ENCODE data around the gene SLC6A6.

The SLC6A6 gene

DNA sequence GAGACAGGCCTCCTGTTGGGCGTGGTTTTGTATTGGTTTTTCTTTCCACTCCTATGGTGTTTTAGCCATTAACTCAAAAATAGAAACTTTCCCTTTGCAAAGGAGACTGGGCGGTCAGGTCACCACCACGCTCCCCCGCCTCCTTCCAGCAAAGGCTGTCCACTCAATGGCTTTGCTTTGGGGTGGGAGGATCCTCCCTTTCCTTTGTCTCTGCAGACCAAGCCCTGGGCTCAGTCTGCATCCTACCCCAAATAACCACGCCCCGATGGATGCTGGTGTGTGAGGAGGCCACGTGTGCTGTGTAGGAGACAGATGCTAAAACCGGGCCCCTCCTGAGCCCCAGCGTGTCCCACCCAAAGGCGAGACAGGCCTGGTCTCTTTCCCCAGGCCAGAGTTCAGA lies 69.3 kb downstream of the SLC6A6 start:
- H3K27ac ChIP-seq (ENCODE audit: low read length): no peak overlapping the region
- H3K36me3 ChIP-seq (ENCODE audit: control insufficient read depth, low read depth, low read length): peaks cover 52% of the 10 kb centered on the region
- no peak overlapping the region for H3K9ac ChIP-seq (ENCODE audit: low read length)
- no peak overlapping the region for H3K4me3 ChIP-seq (ENCODE audit: low read length)
- no peaks in the 10 kb centered on the region for H3K27me3 ChIP-seq (ENCODE audit: control insufficient read depth, insufficient read depth, low read length)
- H3K4me1 ChIP-seq (ENCODE audit: control insufficient read depth, low read depth, low read length): no peaks in the 10 kb centered on the region
- no peaks in the 10 kb centered on the region for H3K9me3 ChIP-seq (ENCODE audit: control insufficient read depth, low read depth, low read length)

DNA sequence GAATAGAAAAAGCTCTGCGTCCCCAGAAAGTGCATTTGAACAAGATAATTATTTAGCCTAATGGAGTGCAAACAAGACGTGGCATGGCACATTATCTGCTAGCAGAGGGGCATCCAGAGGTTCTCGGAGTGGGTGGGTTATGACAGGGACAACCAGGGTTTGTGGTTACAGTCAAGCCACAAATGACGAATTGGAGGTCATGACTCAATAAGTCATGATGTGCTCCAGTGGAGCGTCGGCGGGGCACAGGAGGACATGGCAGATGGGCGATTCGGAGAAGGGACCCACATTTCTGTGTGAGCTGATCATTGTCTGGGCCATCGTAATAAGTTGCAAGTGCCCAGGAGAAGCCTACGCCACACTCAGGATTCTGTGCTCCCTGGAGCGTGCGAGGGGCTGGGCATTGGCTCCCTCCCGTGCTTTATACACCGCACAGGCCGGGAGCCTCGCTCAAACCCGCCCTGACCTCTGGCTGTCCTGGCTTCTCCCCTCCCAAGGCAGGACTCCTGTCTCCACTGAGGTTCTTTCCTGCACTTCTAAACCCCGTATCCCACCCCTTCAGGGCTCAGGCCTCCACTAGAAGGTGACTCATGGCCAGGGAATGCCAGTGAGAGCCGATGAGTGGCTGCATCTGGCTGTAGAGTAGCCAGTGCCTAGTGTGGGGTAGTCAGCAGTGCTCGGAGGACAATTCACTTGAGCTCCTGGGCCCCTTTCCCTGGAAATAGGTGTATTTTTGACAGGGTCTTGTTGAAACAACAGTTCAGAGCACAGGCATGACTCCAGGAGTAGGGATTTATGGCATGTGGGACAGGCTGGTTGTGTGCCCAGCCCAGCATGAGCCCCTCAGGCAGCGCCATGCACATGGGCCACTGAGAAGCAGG lies 70.3 kb downstream of the SLC6A6 start:
- Histone ChIP-seq H3K27ac (ENCODE audit: low read length) (no peak overlapping the region), H3K4me1 (ENCODE audit: control insufficient read depth, low read depth, low read length) (no peaks in the 10 kb centered on the region), H3K4me3 (ENCODE audit: low read length) (no peak overlapping the region), H3K27me3 (ENCODE audit: control insufficient read depth, insufficient read depth, low read length) (no peaks in the 10 kb centered on the region), H3K36me3 (ENCODE audit: control insufficient read depth, low read depth, low read length) (peaks cover 56% of the 10 kb centered on the region), H3K9me3 (ENCODE audit: control insufficient read depth, low read depth, low read length) (no peaks in the 10 kb centered on the region), H3K9ac (ENCODE audit: low read length) (no peak overlapping the region)

DNA sequence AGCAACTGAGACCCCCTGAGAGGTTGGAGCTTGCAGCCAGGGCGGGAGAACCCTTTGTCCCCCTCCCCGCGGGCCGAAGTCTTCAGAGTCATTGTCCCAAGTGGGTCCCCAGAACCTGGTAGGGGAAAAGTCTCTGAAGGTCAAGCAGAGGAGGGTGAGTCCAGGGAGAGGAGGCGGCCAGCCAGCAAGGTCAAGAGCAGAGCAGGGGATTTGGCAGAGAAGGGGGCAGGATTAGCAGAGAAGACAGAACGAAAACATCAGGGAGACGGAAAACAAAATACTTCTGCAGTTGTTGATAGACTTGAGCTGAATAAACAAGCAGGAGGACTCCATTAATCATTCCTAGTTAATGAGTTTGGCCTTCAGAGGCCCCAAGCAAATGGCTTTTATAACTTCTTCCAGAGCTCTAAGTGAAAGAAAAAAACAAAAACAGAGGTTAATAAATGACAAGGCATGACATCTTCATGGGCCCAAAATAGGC lies 71.0 kb downstream of the SLC6A6 start:
- H3K4me3 ChIP-seq (ENCODE audit: low read length): no peak overlapping the region
- peaks cover 62% of the 10 kb centered on the region for H3K36me3 ChIP-seq (ENCODE audit: control insufficient read depth, low read depth, low read length)
- no peaks in the 10 kb centered on the region for H3K4me1 ChIP-seq (ENCODE audit: control insufficient read depth, low read depth, low read length)
- H3K27me3 ChIP-seq (ENCODE audit: control insufficient read depth, insufficient read depth, low read length): no peaks in the 10 kb centered on the region
- H3K9ac ChIP-seq (ENCODE audit: low read length): no peak overlapping the region
- H3K27ac ChIP-seq (ENCODE audit: low read length): no peak overlapping the region
- no peaks in the 10 kb centered on the region for H3K9me3 ChIP-seq (ENCODE audit: control insufficient read depth, low read depth, low read length)

DNA sequence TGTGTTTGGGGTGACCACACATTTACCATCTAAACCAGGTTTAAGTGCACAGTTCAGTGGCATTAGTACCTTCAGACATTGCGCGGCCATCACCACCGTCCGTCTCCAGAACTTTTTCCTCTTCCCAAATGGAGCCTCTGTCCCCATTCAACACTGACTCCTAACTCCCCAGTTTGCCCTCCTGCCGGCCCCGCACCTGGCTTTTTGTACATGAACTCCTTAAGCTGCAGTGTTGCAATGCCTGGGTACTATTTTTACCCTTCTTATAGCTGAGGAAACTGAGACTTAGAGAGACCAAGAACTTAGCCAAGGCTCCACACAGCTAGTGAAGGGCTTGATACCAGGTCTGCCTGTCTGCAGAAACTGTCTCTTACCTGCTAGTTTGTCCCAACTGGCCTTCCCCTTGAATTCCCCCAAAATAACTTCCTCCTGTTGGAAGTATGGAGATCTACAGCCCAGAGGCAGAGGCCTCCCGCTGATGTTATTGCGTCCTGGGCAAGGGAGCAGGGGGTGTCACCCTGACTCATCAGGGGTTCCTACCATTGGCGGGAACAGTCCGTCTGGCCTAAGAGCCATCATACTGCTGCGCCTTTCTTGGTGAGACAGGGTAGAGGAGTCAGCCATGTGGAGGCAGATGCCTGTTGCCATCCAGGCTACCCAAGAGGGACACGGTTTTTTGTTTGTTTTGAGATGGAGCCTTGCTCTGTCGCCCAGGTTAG lies 72.1 kb downstream of the SLC6A6 start:
- no peak overlapping the region for H3K9ac ChIP-seq (ENCODE audit: low read length)
- no peak overlapping the region for H3K4me3 ChIP-seq (ENCODE audit: low read length)
- peaks cover 68% of the 10 kb centered on the region for H3K36me3 ChIP-seq (ENCODE audit: control insufficient read depth, low read depth, low read length)
- no peaks in the 10 kb centered on the region for H3K4me1 ChIP-seq (ENCODE audit: control insufficient read depth, low read depth, low read length)
- no peaks in the 10 kb centered on the region for H3K9me3 ChIP-seq (ENCODE audit: control insufficient read depth, low read depth, low read length)
- no peaks in the 10 kb centered on the region for H3K27me3 ChIP-seq (ENCODE audit: control insufficient read depth, insufficient read depth, low read length)
- H3K27ac ChIP-seq (ENCODE audit: low read length): no peak overlapping the region

DNA sequence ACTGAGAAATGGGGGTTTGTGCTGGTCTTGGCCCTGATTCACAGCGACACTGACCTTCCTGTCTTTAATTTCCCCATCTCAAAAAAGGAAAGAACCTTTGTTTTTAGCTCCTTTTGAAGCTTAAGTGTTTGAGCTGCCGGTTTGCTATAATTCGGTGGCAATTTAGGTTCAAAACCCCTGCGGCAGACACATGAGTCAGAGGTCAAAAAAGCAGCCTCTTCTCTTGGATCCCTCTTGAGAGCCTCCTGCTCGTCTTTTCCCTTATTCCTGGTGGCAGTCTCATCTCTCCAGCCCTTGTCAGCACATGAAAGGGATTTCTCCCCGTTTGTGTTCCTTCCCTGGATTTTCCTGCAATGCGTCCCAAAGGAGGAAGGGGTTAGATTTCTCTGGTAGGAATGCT lies 73.2 kb downstream of the SLC6A6 start:
- no peaks in the 10 kb centered on the region for H3K27me3 ChIP-seq (ENCODE audit: control insufficient read depth, insufficient read depth, low read length)
- no peak overlapping the region for H3K9ac ChIP-seq (ENCODE audit: low read length)
- H3K4me1 ChIP-seq (ENCODE audit: control insufficient read depth, low read depth, low read length): no peaks in the 10 kb centered on the region
- H3K27ac ChIP-seq (ENCODE audit: low read length): no peak overlapping the region
- H3K9me3 ChIP-seq (ENCODE audit: control insufficient read depth, low read depth, low read length): no peaks in the 10 kb centered on the region
- peaks cover 71% of the 10 kb centered on the region for H3K36me3 ChIP-seq (ENCODE audit: control insufficient read depth, low read depth, low read length)
- H3K4me3 ChIP-seq (ENCODE audit: low read length): no peak overlapping the region

DNA sequence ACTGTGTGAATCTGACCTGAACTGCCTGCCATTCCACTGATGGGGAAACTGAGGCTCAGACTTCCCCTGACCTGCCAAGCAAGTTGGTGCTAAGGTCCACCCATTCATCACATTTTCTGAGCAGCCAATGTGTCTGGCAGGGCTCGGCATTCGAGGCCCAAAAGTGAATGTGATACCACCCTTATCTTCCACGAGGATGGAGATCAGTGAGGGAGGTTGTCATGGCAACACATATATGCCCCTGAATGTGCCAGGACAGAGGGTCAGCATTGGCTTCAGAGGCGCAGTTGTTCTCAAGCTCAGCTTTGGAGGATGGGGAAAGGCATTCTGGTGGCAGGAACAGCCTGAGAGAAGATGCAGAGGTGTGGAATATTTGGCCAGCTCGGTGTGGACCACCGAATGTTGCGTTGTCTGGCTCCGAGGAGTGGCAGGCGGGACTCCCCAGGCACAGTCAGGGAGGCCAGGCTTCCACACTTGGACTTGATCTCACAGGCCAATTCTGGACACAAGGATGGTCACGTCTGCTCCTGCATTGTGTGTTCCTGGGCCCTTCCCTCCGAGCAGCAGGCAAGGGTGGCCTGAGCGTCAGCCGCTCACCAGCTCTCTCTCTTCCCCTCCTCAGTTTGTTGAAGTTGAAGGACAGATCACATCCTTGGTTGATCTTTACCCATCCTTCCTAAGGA lies 74.3 kb downstream of the SLC6A6 start:
- Histone ChIP-seq H3K27ac (ENCODE audit: low read length) (no peak overlapping the region), H3K36me3 (ENCODE audit: control insufficient read depth, low read depth, low read length) (peaks cover 76% of the 10 kb centered on the region)

DNA sequence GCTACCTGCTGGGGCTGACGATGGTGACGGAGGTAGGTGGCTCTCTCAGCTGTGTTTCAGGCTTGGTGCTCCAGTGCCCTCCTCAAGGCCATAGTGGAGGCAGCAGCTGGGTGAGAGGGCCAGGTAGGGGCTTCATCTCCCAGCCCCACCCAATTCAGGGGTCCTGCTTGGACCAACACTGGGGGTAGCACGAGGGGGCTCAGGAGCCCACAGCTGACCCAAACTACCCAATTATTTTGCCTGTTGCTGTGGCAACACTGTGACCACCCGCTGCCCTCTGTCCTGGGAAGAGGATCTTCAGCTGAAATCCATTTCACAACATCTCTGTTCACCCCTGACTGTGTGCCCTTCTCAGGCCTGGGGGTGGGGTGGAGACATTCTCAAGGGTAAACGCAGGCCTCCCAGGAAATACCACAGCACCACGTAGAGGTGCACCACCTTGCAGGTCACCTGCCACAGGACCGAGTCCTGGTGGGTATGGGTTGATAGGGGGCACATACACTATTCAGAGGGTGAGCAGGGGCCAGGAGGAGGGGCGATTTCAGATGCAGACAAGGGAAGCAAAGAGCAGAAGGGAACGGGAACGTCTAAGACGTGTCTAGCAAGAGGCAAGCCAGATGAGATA lies 75.0 kb downstream of the SLC6A6 start:
- Histone ChIP-seq H3K4me1 (ENCODE audit: control insufficient read depth, low read depth, low read length) (peaks cover 3% of the 10 kb centered on the region), H3K27me3 (ENCODE audit: control insufficient read depth, insufficient read depth, low read length) (no peaks in the 10 kb centered on the region), H3K9me3 (ENCODE audit: control insufficient read depth, low read depth, low read length) (no peaks in the 10 kb centered on the region), H3K9ac (ENCODE audit: low read length) (no peak overlapping the region), H3K27ac (ENCODE audit: low read length) (no peak overlapping the region), H3K4me3 (ENCODE audit: low read length) (no peak overlapping the region), H3K36me3 (ENCODE audit: control insufficient read depth, low read depth, low read length) (peaks cover 76% of the 10 kb centered on the region)

More for the DNA sequence above, 74.3 kb downstream of the SLC6A6 start:
- Histone ChIP-seq H3K9ac (ENCODE audit: low read length) (no peak overlapping the region), H3K4me1 (ENCODE audit: control insufficient read depth, low read depth, low read length) (no peaks in the 10 kb centered on the region), H3K4me3 (ENCODE audit: low read length) (no peak overlapping the region), H3K27me3 (ENCODE audit: control insufficient read depth, insufficient read depth, low read length) (no peaks in the 10 kb centered on the region), H3K9me3 (ENCODE audit: control insufficient read depth, low read depth, low read length) (no peaks in the 10 kb centered on the region)

DNA sequence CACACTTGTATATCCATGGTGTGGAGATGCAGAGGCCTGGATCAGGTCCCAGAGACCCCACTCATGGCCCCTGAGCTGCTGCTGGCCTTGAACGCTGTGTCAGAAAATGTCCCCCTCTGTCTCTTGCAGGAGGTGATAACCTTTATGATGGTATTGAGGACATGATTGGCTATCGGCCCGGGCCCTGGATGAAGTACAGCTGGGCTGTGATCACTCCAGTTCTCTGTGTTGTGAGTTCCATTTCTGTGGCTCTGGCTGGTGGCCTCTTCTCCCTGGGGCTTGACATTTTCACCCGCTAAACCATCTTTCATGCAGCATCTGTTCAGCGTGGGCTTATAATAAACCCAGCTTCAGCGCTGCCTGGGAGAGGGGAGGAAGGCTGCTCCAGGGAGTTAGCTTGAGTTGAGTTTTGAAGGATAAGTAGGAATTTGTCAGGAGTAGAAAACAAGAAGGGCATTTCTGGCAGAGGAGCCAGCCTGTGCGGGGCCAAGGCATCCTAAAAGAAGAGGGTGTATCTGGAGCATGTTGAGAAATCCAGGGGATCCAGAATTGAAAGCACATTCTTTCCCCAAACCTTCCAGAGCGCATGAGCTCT lies 76.6 kb downstream of the SLC6A6 start:
- Histone ChIP-seq H3K9me3 (ENCODE audit: control insufficient read depth, low read depth, low read length) (no peaks in the 10 kb centered on the region), H3K36me3 (ENCODE audit: control insufficient read depth, low read depth, low read length) (peaks cover 82% of the 10 kb centered on the region), H3K4me3 (ENCODE audit: low read length) (no peak overlapping the region)

DNA sequence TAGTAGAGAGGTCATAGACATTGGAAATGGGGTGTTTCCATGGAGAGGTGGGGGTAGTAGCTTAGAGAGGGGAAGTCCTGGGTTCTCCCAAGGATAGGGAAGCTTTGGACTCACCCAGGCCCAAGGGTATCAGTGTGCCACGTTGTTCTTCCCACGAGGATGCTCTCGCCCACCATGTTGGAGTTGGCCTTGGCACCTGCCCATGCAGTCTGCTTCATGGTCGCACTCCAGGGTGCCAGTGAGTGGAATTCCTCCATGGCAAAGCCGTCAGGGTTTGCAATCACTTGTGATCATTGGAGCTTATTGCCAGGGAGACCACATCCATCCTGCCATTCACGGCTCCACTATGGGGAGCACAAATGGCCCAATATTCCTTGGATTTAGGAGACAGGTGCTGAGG lies 77.2 kb downstream of the SLC6A6 start:
- Histone ChIP-seq H3K9me3 (ENCODE audit: control insufficient read depth, low read depth, low read length) (no peaks in the 10 kb centered on the region), H3K27me3 (ENCODE audit: control insufficient read depth, insufficient read depth, low read length) (no peaks in the 10 kb centered on the region), H3K9ac (ENCODE audit: low read length) (no peak overlapping the region), H3K4me3 (ENCODE audit: low read length) (no peak overlapping the region), H3K36me3 (ENCODE audit: control insufficient read depth, low read depth, low read length) (peaks cover 82% of the 10 kb centered on the region), H3K4me1 (ENCODE audit: control insufficient read depth, low read depth, low read length) (peaks cover 3% of the 10 kb centered on the region), H3K27ac (ENCODE audit: low read length) (no peak overlapping the region)

More for the DNA sequence above, 76.6 kb downstream of the SLC6A6 start:
- Histone ChIP-seq H3K9ac (ENCODE audit: low read length) (no peak overlapping the region), H3K27ac (ENCODE audit: low read length) (no peak overlapping the region), H3K27me3 (ENCODE audit: control insufficient read depth, insufficient read depth, low read length) (no peaks in the 10 kb centered on the region), H3K4me1 (ENCODE audit: control insufficient read depth, low read depth, low read length) (peaks cover 3% of the 10 kb centered on the region)

DNA sequence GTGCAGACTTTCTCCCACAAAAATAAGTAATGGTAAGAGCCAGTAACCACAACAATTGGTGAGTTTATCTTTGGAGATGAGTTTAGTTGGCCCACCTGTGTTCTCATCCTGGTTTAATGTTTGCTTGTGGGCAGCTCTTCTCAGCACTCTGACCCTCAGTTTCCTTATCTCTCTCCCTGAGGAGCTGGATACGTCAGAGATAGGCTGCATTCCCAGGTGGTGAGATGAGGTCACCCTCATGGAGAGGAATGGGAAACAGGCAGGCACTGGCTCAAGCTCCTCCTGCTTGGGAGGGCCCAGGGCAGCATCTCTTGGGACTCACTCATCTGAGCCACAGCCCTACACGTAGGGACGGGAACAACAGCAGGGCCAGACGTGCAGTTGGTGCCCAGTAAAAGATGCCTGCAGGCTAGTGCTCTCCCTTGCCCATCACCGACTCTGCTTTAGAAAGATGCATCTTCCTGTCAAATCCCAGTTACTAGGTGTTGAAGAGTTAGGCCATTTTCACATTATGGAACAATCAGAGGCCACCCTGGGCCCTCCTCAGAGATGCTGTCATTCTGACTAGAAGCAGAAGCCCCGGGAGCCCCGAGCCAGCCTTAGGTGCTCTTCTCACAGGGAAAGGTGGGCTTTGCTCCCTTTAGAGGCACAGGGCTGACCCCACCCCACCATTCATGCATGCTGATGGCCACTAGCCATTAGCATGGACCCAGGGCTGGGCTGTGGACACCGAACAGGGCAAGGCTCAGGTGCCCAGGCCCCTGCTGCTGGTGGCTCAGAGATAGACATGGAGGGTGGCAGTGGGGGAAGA lies 78.0 kb downstream of the SLC6A6 start:
- Histone ChIP-seq H3K9ac (ENCODE audit: low read length) (no peak overlapping the region), H3K4me1 (ENCODE audit: control insufficient read depth, low read depth, low read length) (peaks cover 3% of the 10 kb centered on the region), H3K27ac (ENCODE audit: low read length) (no peak overlapping the region), H3K9me3 (ENCODE audit: control insufficient read depth, low read depth, low read length) (no peaks in the 10 kb centered on the region), H3K36me3 (ENCODE audit: control insufficient read depth, low read depth, low read length) (peaks cover 87% of the 10 kb centered on the region), H3K27me3 (ENCODE audit: control insufficient read depth, insufficient read depth, low read length) (no peaks in the 10 kb centered on the region), H3K4me3 (ENCODE audit: low read length) (no peak overlapping the region)
